Mammary epithelial cell (primary cell): ENCODE results near the gene GON4L.

Experiments used
- CTCF ChIP-seq, 2 donors: IDR thresholded peaks in 1 of 2; conservative IDR thresholded peaks in 1 of 2; 2 replicates each; pipeline ENCODE4 v1.5.1; 2011 to 2012; ENCODE audit warnings: inconsistent platforms in 2 of 2, low read length in 2 of 2, mild to moderate bottlenecking in 2 of 2, control low read depth in 1 of 2, low read depth in 1 of 2; ENCODE audit not compliant: insufficient read depth in 1 of 2; ENCODE audit errors: extremely low read depth in 1 of 2
- EZH2 ChIP-seq: IDR thresholded peaks from 2 replicates; pipeline ENCODE4 v1.6.1; 2012; ENCODE audit warnings: low read length, inconsistent platforms, borderline replicate concordance

GRCh38 chr1:155872527-155872926 lies 15.5 kb upstream of the GON4L start:
- TF ChIP-seq CTCF (conservative IDR thresholded peaks at IDR 0.05 in 1 of 2, IDR thresholded peaks at IDR 0.05 in 1 of 2; ENCODE audit: extremely low read depth in 1 of 2, insufficient read depth in 1 of 2, low read depth in 1 of 2, low read length in 2 of 2) (no peak), EZH2 (no peak)
